Testis (tissue), 5 donors: ENCODE data around the gene CFH. TPM values are rescaled to one million over a fixed set of nuclear protein-coding genes. Genes with fewer than 3 reads are reported as not detected.

Source experiments
- DNase-seq: peaks from one replicate; pipeline ENCODE4 v3.0.0-alpha.2; 2019
- H3K27ac ChIP-seq, 2 donors: fragments of 200-600 bp; sonication (generic); one replicate each; pipeline ENCODE4 v1.5.1; 2019
- H3K27me3 ChIP-seq: fragments of 200-600 bp; sonication (generic); one replicate; pipeline ENCODE4 v1.5.1; 2019
- H3K36me3 ChIP-seq: fragments of 200-600 bp; sonication (generic); one replicate; pipeline ENCODE4 v1.5.1; 2017; ENCODE audit warnings: low read depth; ENCODE audit errors: missing control alignments
- H3K4me1 ChIP-seq: fragments of 200-600 bp; sonication (generic); one replicate; pipeline ENCODE4 v1.5.1; 2019
- H3K4me3 ChIP-seq, 2 donors: fragments of 200-600 bp; sonication (generic); one replicate each; pipeline ENCODE4 v1.5.1; 2017 to 2019
- H3K9me3 ChIP-seq: fragments of 200-600 bp; sonication (generic); one replicate; pipeline ENCODE4 v1.5.1; 2017
- POLR2A ChIP-seq: fragments of 450-650 bp; IDR thresholded peaks from one replicate; pipeline ENCODE4 v1.6.1; 2017; ENCODE audit warnings: antibody characterized with exemption, mild to moderate bottlenecking, moderate library complexity
- WGBS, 2 donors: methylation state at CpG; one replicate each; pipeline ENCODE4 v1.1.5; 2018; 5-methylcytosine and 5-hydroxymethylcytosine counted together
- intact Hi-C: fragments of 100-400 bp; cut with DNase I; formaldehyde crosslinking; loops from one replicate; pipeline ENCODE4 v1.15.1; 2023; ENCODE audit warnings: low total_unique reads
- long read RNA-seq, 2 donors: transcript quantifications; one replicate each; lab custom pipeline, GENCODE V29; 2026
- polyA plus RNA-seq: library from polyadenylated mRNA; stranded (reverse); fragments of 350-450 nt; fragmentation: Illumina TruSeq; extraction: RNeasy Lipid Tissue Mini Kit (QIAGEN cat#74804); gene quantifications from one replicate; pipeline ENCODE4 v1.2.3, GENCODE V29; 2014; ENCODE audit warnings: low read depth, low replicate concordance; ENCODE audit not compliant: insufficient read depth
- total RNA-seq, 2 donors: library from RNA; depleted of rRNA; stranded (reverse); fragments of >200 nt; gene quantifications; one replicate each; pipeline ENCODE4 v1.2.3, GENCODE V29; 2016
- TF ChIP-seq, protein P1 (sequence below), 3 experiments: fragments of 450-650 bp in 2 of 3; fragments of 200-600 bp in 1 of 3; sonication (generic) in 1 of 3; IDR thresholded peaks; one replicate each; pipeline ENCODE4 v1.5.1; 2016 to 2019; ENCODE audit warnings: antibody characterized with exemption in 3 of 3, mild to moderate bottlenecking in 2 of 3, moderate library complexity in 1 of 3

The CFH gene
- total RNA-seq (10 to 100 TPM in 1 of 2 donors, 1 to 10 TPM in 1; 9.3 to 26.2 TPM), polyA plus RNA-seq (32.1 TPM)
- long read RNA-seq, donor 1, full-length matches to known transcripts = 8 of 8 reads
- long read RNA-seq, donor 1, partial matches to known transcripts = 0 of 8 reads
- long read RNA-seq, donor 1, other reads (novel, unspliced or antisense) = 0 of 8 reads
- long read RNA-seq, donor 2, full-length matches to known transcripts = 4 of 4 reads
- long read RNA-seq, donor 2, partial matches to known transcripts = 0 of 4 reads
- long read RNA-seq, donor 2, other reads (novel, unspliced or antisense) = 0 of 4 reads

DNA sequence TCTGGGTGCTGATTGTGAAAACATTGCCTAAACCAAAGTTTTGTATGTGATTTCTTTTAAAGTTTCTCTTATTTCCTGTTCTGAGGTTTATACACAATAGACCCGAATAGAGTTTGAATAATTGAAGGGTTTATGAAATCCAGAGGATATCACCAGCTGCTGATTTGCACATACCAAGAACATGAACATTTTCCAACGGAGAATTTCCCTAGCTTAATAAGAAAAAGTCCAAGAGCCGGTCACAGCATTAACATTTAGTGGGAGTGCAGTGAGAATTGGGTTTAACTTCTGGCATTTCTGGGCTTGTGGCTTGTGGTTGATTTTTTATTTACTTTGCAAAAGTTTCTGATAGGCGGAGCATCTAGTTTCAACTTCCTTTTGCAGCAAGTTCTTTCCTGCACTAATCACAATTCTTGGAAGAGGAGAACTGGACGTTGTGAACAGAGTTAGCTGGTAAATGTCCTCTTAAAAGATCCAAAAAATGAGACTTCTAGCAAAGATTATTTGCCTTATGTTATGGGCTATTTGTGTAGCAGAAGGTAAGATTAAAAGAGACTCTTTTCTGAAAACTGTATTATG lies at the start of gene CFH:
TSS of gene CFH (plus strand) at position 407 of the 579 bp plus-strand sequence. CDS start at position 482, 75 bp downstream.
- DNase-seq = no peak
- Histone ChIP-seq H3K9me3 (no peaks in the 10 kb centered on the region), H3K36me3 (no peaks in the 10 kb centered on the region), H3K4me1 (no peaks in the 10 kb centered on the region), H3K27ac (peak within 1 kb of the TSS; percentile 10 to 50), H3K4me3 (peak within 1 kb of the TSS; percentile 4 to 15), H3K27me3 (no peaks in the 10 kb centered on the region)
- 22 to 34% methylated on average over 5 of the region's 5 CpGs for WGBS, 2 donors
- peak; percentile 41 for TF ChIP-seq POLR2A
- TF ChIP-seq, protein P1, sequence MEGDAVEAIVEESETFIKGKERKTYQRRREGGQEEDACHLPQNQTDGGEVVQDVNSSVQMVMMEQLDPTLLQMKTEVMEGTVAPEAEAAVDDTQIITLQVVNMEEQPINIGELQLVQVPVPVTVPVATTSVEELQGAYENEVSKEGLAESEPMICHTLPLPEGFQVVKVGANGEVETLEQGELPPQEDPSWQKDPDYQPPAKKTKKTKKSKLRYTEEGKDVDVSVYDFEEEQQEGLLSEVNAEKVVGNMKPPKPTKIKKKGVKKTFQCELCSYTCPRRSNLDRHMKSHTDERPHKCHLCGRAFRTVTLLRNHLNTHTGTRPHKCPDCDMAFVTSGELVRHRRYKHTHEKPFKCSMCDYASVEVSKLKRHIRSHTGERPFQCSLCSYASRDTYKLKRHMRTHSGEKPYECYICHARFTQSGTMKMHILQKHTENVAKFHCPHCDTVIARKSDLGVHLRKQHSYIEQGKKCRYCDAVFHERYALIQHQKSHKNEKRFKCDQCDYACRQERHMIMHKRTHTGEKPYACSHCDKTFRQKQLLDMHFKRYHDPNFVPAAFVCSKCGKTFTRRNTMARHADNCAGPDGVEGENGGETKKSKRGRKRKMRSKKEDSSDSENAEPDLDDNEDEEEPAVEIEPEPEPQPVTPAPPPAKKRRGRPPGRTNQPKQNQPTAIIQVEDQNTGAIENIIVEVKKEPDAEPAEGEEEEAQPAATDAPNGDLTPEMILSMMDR (IDR thresholded peaks at IDR 0.05) = no peak
- intact Hi-C loops = no loop called here

- H3K4me1 ChIP-seq = no peaks in the 10 kb centered on the region
- H3K27ac ChIP-seq = no peak overlapping the region
- no peak overlapping the region for H3K4me3 ChIP-seq
- H3K27me3 ChIP-seq = no peaks in the 10 kb centered on the region
- no peak for DNase-seq
- no peaks in the 10 kb centered on the region for H3K36me3 ChIP-seq
- TF ChIP-seq, protein P1 (IDR thresholded peaks at IDR 0.05) = no peak
- TF ChIP-seq POLR2A = no peak
- H3K9me3 ChIP-seq = no peaks in the 10 kb centered on the region
- intact Hi-C loops = no loop called here
Observed at GRCh38 chr1:196603651-196604050, 48.2 kb upstream of the CFH start.

- no peak for DNase-seq
- Histone ChIP-seq H3K4me1 (no peaks in the 10 kb centered on the region), H3K9me3 (no peaks in the 10 kb centered on the region), H3K4me3 (peak overlapping the region; percentile 57 to 67), H3K27ac (peak overlapping the region; percentile 71 to 79), H3K36me3 (no peaks in the 10 kb centered on the region), H3K27me3 (no peaks in the 10 kb centered on the region)
- WGBS, 2 donors = 1 to 2% methylated on average over 8 of the region's 8 CpGs
- intact Hi-C loops = no loop called here
- no peak for TF ChIP-seq POLR2A
- TF ChIP-seq, protein P1 (IDR thresholded peaks at IDR 0.05) = no peak
Observed at GRCh38 chr1:196607981-196608380, 43.9 kb upstream of the CFH start.

- Histone ChIP-seq H3K9me3 (no peaks in the 10 kb centered on the region), H3K27me3 (no peaks in the 10 kb centered on the region), H3K27ac (peak within 1 kb of the TSS; percentile 71 to 79), H3K4me3 (peak within 1 kb of the TSS; percentile 57 to 67), H3K4me1 (no peaks in the 10 kb centered on the region), H3K36me3 (no peaks in the 10 kb centered on the region)
- 2 to 3% methylated on average over 15 to 43 of the region's 43 CpGs for WGBS, 2 donors
- DNase-seq = peak; percentile 66
- intact Hi-C loops = no loop called here
- no peak for TF ChIP-seq POLR2A
- TF ChIP-seq, protein P1 (IDR thresholded peaks at IDR 0.05) = no peak
Observed at GRCh38 chr1:196608390-196609369, 43.2 kb upstream of the CFH start, which contains the start of gene KCNT2. KCNT2 (minus strand) TSS chr1:196608440; CDS start chr1:196608309, 131 bp downstream.
